ENCODE data around the gene ITGB6. TPM values are rescaled to one million over a fixed set of nuclear protein-coding genes. Genes with fewer than 3 reads are reported as not detected.
A peak's percentile ranks its signal among the peaks of the same experiment; 100 is the strongest.

The ITGB6 gene
- total and polyA plus RNA-seq, 10 of the 15 experiments (the other 5 are each of a cell fraction or from before 2014, with no cell fraction given) = 0.04 TPM; not detected in 9

DNA sequence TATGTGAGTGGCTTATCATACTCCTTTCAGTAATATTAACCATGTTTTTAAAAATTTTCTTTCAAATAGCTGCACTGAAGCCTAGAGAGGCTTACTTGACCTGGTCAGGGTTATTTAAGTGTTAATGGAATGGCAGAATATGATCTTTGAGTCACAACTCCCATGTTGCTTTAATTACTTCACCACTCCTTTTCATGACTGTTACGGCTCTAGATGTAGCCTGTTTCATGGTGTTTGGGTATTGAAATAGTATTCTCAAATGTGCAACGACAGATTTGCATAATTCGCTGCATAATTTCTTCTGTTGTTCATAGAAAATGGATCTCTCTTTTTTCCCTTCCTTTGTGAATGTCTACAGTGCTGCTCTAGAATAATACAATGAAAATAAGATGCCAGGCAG is 86.1 kb downstream of the ITGB6 start:
- no peak for TF ChIP-seq EZH2 (IDR thresholded peaks at IDR 0.05; ENCODE audit: borderline replicate concordance, control insufficient read depth, low read depth, low read length)
- H3K27ac ChIP-seq (ENCODE audit: control insufficient read depth, insufficient read depth) = no peak overlapping the region
- no peak overlapping the region for H3K9ac ChIP-seq (ENCODE audit: control insufficient read depth, insufficient read depth, low read length)
- BruUV-seq (replicated peaks) = no TSS peak
- H4K20me1 ChIP-seq (ENCODE audit: control insufficient read depth, insufficient read depth) = no peaks in the 10 kb centered on the region
- no peaks in the 10 kb centered on the region for H3K36me3 ChIP-seq (ENCODE audit: control insufficient read depth in 2 of 2, insufficient read depth in 2 of 2, low read length in 1 of 2)
- no peak overlapping the region for H3K4me3 ChIP-seq
- H3K27me3 ChIP-seq (replicated peaks in 1 of 2; ENCODE audit: control insufficient read depth in 2 of 2, insufficient read depth in 2 of 2, low read length in 1 of 2) = no peaks in the 10 kb centered on the region
- ChIA-PET CTCF (interaction anchor here (1.9 kb wide), 1 partner anchor 96 kb away, joined by 7 read pairs; no protein-coding TSS in a partner anchor), RAD21 (ENCODE audit: unreplicated experiment) (no interaction called here), SMC1A (ENCODE audit: uncharacterized antibody, unreplicated experiment) (interaction anchor here (0.5 kb wide), 1 partner anchor 65 kb away, joined by 3 read pairs; no protein-coding TSS in a partner anchor), POLR2A (no interaction called here)
- FAIRE-seq (no peak), ATAC-seq (no peak), DNase-seq (ENCODE audit: low read depth, low spot score) (no peak)
- no peak overlapping the region for H3K4me2 ChIP-seq (ENCODE audit: control insufficient read depth, insufficient read depth)
- no peaks in the 10 kb centered on the region for H3K79me2 ChIP-seq (ENCODE audit: control insufficient read depth, insufficient read depth, low read length)
- no peak overlapping the region for H2AFZ ChIP-seq (ENCODE audit: control insufficient read depth, low read depth, low read length)
- H3K4me1 ChIP-seq (ENCODE audit: control insufficient read depth, insufficient read depth, low read length) = peaks cover 13% of the 10 kb centered on the region
- no peaks in the 10 kb centered on the region for H3K9me3 ChIP-seq (replicated peaks; ENCODE audit: control insufficient read depth, insufficient read depth, low read length)
- WGBS (ENCODE audit: insufficient coverage, insufficient replicate concordance, low lambda C conversion rate, missing lambda C conversion rate) = 37% methylated on average over 3 of the region's 3 CpGs
- in situ Hi-C loops (cut with MboI) (no loop called here), intact Hi-C loops (cut with micrococcal nuclease; ENCODE audit: unreplicated experiment) (loop anchor here (5.0 to 10.0 kb wide), 4 partner anchors 153 to 881 kb away; no protein-coding TSS in a partner anchor)

DNA sequence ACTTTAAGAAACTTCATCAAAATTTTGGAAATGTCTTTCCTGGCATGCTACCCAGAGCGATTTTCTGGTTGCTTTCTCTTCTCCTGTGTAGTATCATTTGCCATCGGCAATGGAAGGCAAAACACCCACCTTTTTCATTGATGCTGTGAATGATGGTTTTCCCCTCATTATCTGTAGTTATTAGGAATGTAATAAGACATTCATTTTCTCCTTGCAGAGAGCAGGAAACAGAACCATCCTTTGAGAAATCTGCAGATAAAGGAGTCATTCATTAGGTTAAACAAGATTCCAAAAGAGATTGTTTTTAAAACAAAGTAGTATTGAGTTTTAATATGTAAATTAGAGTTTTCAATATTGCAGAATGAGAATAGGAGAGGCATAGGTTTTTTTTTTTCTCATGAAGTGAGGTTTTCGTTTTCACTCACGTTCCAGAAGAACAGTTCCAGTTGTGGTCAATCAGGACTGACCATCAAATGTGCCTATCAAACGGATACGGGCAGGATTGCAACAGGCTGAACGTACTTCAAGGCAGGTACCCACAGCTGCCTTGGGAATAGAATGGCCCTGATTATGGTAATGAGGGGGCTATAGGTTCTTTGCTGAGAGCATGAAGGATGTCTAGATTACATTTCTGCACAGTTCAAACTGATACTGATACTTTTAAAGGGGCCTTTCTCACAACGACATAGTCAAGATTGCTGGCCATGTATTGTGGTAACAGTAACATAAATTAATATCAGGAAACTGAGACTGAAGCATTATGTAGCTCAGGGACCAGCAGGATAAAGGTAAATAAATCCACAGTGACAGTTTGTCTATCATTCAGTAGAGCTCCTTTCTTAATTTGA is 87.9 kb downstream of the ITGB6 start:
- no peaks in the 10 kb centered on the region for H4K20me1 ChIP-seq (ENCODE audit: control insufficient read depth, insufficient read depth)
- no peaks in the 10 kb centered on the region for H3K27me3 ChIP-seq (replicated peaks in 1 of 2; ENCODE audit: control insufficient read depth in 2 of 2, insufficient read depth in 2 of 2, low read length in 1 of 2)
- H3K36me3 ChIP-seq (ENCODE audit: control insufficient read depth in 2 of 2, insufficient read depth in 2 of 2, low read length in 1 of 2) = no peaks in the 10 kb centered on the region
- no peaks in the 10 kb centered on the region for H3K79me2 ChIP-seq (ENCODE audit: control insufficient read depth, insufficient read depth, low read length)
- no peaks in the 10 kb centered on the region for H3K9me3 ChIP-seq (replicated peaks; ENCODE audit: control insufficient read depth, insufficient read depth, low read length)
- H3K4me1 ChIP-seq (ENCODE audit: control insufficient read depth, insufficient read depth, low read length) = peaks cover 13% of the 10 kb centered on the region
- FAIRE-seq = peak; percentile 57
- RAD21 ChIA-PET (ENCODE audit: unreplicated experiment) = interaction anchor here (0.6 to 3.9 kb wide), 6 partner anchors 12 to 952 kb away, joined by 3 to 51 read pairs (median 4); no protein-coding TSS in a partner anchor
- H3K9ac ChIP-seq (ENCODE audit: control insufficient read depth, insufficient read depth, low read length) = no peak overlapping the region
- peak; percentile 86 for ATAC-seq
- WGBS (ENCODE audit: insufficient coverage, insufficient replicate concordance, low lambda C conversion rate, missing lambda C conversion rate) = 1% methylated on average over 8 of the region's 8 CpGs
- in situ Hi-C loops (cut with MboI) (no loop called here), intact Hi-C loops (cut with micrococcal nuclease; ENCODE audit: unreplicated experiment) (loop anchor here (5.0 to 10.0 kb wide), 4 partner anchors 155 to 883 kb away; no protein-coding TSS in a partner anchor)
- H3K27ac ChIP-seq (ENCODE audit: control insufficient read depth, insufficient read depth) = no peak overlapping the region
- H3K4me2 ChIP-seq (ENCODE audit: control insufficient read depth, insufficient read depth) = peak overlapping the region; percentile 44
- POLR2A ChIA-PET = interaction anchor here (0.7 kb wide), 1 partner anchor 177 kb away, joined by 4 read pairs; no protein-coding TSS in a partner anchor
- CTCF ChIA-PET = interaction anchor here (0.6 to 4.9 kb wide), 7 partner anchors 25 to 882 kb away, joined by 3 to 122 read pairs (median 4); no protein-coding TSS in a partner anchor
- H3K4me3 ChIP-seq = no peak overlapping the region
- H2AFZ ChIP-seq (ENCODE audit: control insufficient read depth, low read depth, low read length) = no peak overlapping the region
- peak; percentile 55 for DNase-seq (ENCODE audit: low read depth, low spot score)
- no TSS peak for BruUV-seq (replicated peaks)
- SMC1A ChIA-PET (ENCODE audit: uncharacterized antibody, unreplicated experiment) = interaction anchor here (0.6 to 2.8 kb wide), 8 partner anchors 11 to 1162 kb away, joined by 3 to 44 read pairs (median 4); no protein-coding TSS in a partner anchor
- TF ChIP-seq CUX1 (IDR thresholded peaks at IDR 0.05; ENCODE audit: insufficient replicate concordance, low read depth, low read length) (no peak), SRF (IDR thresholded peaks at IDR 0.05; ENCODE audit: low read depth in 2 of 2, low read length in 2 of 2) (no peak), PAX5 (IDR thresholded peaks at IDR 0.05; ENCODE audit: borderline replicate concordance, low read depth, low read length) (peak; percentile 66; the same call in 1 of the 2 replicates), BMI1 (IDR thresholded peaks at IDR 0.05; ENCODE audit: borderline replicate concordance) (0 out of 2 replicates have a peak, but pooled peaks have one; percentile 14)
- TF ChIP-seq, protein P1, sequence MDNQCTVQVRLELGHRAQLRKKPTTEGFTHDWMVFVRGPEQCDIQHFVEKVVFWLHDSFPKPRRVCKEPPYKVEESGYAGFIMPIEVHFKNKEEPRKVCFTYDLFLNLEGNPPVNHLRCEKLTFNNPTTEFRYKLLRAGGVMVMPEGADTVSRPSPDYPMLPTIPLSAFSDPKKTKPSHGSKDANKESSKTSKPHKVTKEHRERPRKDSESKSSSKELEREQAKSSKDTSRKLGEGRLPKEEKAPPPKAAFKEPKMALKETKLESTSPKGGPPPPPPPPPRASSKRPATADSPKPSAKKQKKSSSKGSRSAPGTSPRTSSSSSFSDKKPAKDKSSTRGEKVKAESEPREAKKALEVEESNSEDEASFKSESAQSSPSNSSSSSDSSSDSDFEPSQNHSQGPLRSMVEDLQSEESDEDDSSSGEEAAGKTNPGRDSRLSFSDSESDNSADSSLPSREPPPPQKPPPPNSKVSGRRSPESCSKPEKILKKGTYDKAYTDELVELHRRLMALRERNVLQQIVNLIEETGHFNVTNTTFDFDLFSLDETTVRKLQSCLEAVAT (IDR thresholded peaks at IDR 0.05) = no peak

Data from GM12878 (cell line).